ENCODE data around the gene ZGRF1.

Gene ZGRF1

GRCh38 chr4:112563431-112564200 lies 73.1 kb downstream of the ZGRF1 start:
- Histone ChIP-seq H3K4me3 (IDR thresholded peaks at IDR 0.05; ENCODE audit: insufficient read depth, low read depth, low read length) (no peak overlapping the region), H3K9ac (no peak overlapping the region), H3K27me3 (ENCODE audit: insufficient read depth, low read depth) (no peaks in the 10 kb centered on the region), H3K4me2 (no peak overlapping the region), H3K36me3 (ENCODE audit: insufficient read depth) (no peaks in the 10 kb centered on the region), H3K79me2 (ENCODE audit: insufficient read depth, low read depth) (no peaks in the 10 kb centered on the region), H2AFZ (ENCODE audit: low read depth) (no peak overlapping the region), H3K27ac (no peak overlapping the region), H3K4me1 (ENCODE audit: low read depth, poor library complexity, severe bottlenecking) (no peaks in the 10 kb centered on the region), H4K20me1 (ENCODE audit: insufficient read depth) (no peaks in the 10 kb centered on the region)
- no peak for TF ChIP-seq CTCF (conservative IDR thresholded peaks at IDR 0.05; ENCODE audit: low read depth, low read length)

DNA sequence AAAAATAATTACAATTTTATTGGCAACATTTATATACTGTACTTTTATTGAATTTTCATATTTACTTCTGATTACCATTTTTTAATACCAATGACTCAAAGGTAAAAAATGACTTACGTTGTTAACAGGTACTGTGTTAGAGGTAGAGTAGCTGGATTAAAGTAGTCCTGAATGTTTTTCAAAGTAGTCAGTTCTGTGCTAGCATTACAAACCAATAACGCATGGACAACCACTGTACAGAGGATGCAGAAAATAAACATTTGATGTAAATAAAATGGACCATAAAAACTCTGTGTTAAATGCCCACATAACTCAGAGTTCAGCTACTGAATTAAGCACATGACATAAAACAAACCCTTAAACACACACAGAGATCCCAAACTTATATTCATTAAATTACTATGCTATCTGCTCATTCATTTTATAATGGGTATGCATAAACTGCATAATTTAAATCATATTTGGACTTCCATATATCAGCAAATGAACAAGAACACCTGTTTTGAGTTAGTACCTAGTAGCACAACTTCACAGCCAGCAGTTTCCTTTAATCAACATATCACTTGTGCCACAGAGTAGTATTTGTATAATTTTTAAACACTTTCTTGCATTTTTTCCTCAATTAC lies 74.3 kb downstream of the ZGRF1 start:
- Histone ChIP-seq H3K27ac (no peak overlapping the region), H3K9ac (no peak overlapping the region), H4K20me1 (ENCODE audit: insufficient read depth) (no peaks in the 10 kb centered on the region), H3K79me2 (ENCODE audit: insufficient read depth, low read depth) (no peaks in the 10 kb centered on the region), H3K4me2 (no peak overlapping the region), H3K36me3 (ENCODE audit: insufficient read depth) (no peaks in the 10 kb centered on the region), H3K4me3 (IDR thresholded peaks at IDR 0.05; ENCODE audit: insufficient read depth, low read depth, low read length) (no peak overlapping the region), H3K4me1 (ENCODE audit: low read depth, poor library complexity, severe bottlenecking) (no peaks in the 10 kb centered on the region), H2AFZ (ENCODE audit: low read depth) (no peak overlapping the region), H3K27me3 (ENCODE audit: insufficient read depth, low read depth) (no peaks in the 10 kb centered on the region)
- TF ChIP-seq CTCF (conservative IDR thresholded peaks at IDR 0.05; ENCODE audit: low read depth, low read length), result no peak

- H2AFZ ChIP-seq (ENCODE audit: low read depth), result no peak overlapping the region
- no peaks in the 10 kb centered on the region for H3K36me3 ChIP-seq (ENCODE audit: insufficient read depth)
- no peak overlapping the region for H3K4me3 ChIP-seq (IDR thresholded peaks at IDR 0.05; ENCODE audit: insufficient read depth, low read depth, low read length)
- H3K9ac ChIP-seq, result no peak overlapping the region
- no peaks in the 10 kb centered on the region for H4K20me1 ChIP-seq (ENCODE audit: insufficient read depth)
- H3K4me1 ChIP-seq (ENCODE audit: low read depth, poor library complexity, severe bottlenecking), result no peaks in the 10 kb centered on the region
- H3K4me2 ChIP-seq, result no peak overlapping the region
- no peaks in the 10 kb centered on the region for H3K27me3 ChIP-seq (ENCODE audit: insufficient read depth, low read depth)
- no peaks in the 10 kb centered on the region for H3K79me2 ChIP-seq (ENCODE audit: insufficient read depth, low read depth)
- no peak for TF ChIP-seq CTCF (conservative IDR thresholded peaks at IDR 0.05; ENCODE audit: low read depth, low read length)
- H3K27ac ChIP-seq, result no peak overlapping the region
These were observed 76.6 kb downstream of the ZGRF1 start for GRCh38 chr4:112560084-112560483.

DNA sequence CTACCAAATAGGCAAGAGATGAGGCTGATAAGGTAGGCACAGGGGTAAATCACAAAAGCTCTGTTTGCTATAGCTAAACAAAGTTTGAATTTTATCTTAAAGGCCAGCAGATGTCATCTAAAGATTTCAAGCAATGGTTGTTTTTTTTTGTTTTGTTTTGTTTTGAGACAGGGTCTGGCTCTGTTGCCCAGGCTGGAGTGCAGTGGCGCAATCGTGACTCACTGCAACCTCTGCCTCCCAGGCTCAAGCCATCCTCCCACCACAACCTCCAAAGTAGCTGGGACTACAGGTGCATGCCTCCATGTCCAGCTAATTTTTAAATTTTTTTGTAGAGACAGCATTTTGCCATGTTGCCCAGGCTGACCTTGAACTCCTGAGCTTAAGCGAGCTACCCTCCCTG lies 77.7 kb downstream of the ZGRF1 start:
- H3K9ac ChIP-seq, result no peak overlapping the region

More for the DNA sequence above, 77.7 kb downstream of the ZGRF1 start:
- Histone ChIP-seq H4K20me1 (ENCODE audit: insufficient read depth) (no peaks in the 10 kb centered on the region), H3K79me2 (ENCODE audit: insufficient read depth, low read depth) (no peaks in the 10 kb centered on the region), H3K4me3 (IDR thresholded peaks at IDR 0.05; ENCODE audit: insufficient read depth, low read depth, low read length) (no peak overlapping the region), H3K36me3 (ENCODE audit: insufficient read depth) (no peaks in the 10 kb centered on the region), H2AFZ (ENCODE audit: low read depth) (no peak overlapping the region), H3K27ac (no peak overlapping the region), H3K27me3 (ENCODE audit: insufficient read depth, low read depth) (no peaks in the 10 kb centered on the region), H3K4me1 (ENCODE audit: low read depth, poor library complexity, severe bottlenecking) (no peaks in the 10 kb centered on the region), H3K4me2 (no peak overlapping the region)
- TF ChIP-seq CTCF (conservative IDR thresholded peaks at IDR 0.05; ENCODE audit: low read depth, low read length), result no peak
